Dermis blood vessel endothelial cell (primary cell): Measurements from ENCODE around the gene TRIP13. TPM values are rescaled to one million over a fixed set of nuclear protein-coding genes. Genes with fewer than 3 reads are reported as not detected.

ENCODE experiments used
- DNase-seq: peaks from one replicate; pipeline ENCODE4 v3.0.0; 2010
- total RNA-seq: library from RNA; depleted of rRNA; stranded (reverse); fragments of >200 nt; gene quantifications from 2 replicates; pipeline ENCODE4 v1.2.3, GENCODE V29; 2014

The TRIP13 gene
- total RNA-seq, 1 donor from 2014 or later: 11.1 TPM

- DNase-seq: peak; percentile 56
Measured at GRCh38 chr5:957748-958485, 65.2 kb downstream of the TRIP13 start.

DNA sequence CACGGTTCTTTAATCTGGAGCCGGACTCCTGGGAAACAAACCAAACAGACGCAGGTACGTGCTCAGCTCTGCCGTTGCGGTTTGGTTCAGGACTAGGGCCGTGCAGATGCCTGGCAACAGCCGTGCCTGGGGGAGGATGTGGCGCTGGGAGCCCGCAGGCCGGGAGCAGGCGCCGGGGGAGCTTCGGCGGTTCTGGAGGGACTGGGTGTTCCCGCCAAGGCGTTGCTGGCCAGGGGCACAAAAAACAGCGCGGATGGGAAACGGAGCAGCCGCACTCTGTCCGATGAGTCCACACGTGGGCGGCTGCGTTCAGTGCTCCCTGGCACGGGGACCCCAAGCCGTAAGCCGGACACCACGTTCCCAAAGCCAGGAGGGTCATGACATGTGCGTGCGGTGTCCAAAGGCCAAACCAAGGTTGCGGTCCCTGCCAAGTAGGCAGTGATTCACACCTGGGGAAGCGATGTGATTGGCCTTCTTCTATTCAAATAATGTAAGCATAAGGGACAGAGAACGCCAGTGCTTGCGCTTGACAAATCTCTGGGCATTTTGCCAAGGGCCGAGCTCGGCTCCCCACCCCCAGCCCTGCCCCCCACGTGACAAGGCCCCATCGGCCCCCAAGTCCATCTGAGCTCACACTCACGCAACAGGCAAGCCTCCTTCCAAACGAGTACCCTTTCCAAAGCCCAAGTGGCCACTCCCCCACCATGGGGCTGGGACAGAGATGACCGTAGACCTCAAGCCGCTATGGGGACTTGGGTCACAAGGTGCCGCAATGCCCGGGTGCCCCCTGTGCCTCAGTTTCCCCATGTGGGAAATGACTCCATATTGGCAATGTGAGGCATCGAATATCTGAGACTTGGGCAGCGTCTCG, 66.3 kb downstream of the TRIP13 start:
- peak; percentile 30 for DNase-seq

DNA sequence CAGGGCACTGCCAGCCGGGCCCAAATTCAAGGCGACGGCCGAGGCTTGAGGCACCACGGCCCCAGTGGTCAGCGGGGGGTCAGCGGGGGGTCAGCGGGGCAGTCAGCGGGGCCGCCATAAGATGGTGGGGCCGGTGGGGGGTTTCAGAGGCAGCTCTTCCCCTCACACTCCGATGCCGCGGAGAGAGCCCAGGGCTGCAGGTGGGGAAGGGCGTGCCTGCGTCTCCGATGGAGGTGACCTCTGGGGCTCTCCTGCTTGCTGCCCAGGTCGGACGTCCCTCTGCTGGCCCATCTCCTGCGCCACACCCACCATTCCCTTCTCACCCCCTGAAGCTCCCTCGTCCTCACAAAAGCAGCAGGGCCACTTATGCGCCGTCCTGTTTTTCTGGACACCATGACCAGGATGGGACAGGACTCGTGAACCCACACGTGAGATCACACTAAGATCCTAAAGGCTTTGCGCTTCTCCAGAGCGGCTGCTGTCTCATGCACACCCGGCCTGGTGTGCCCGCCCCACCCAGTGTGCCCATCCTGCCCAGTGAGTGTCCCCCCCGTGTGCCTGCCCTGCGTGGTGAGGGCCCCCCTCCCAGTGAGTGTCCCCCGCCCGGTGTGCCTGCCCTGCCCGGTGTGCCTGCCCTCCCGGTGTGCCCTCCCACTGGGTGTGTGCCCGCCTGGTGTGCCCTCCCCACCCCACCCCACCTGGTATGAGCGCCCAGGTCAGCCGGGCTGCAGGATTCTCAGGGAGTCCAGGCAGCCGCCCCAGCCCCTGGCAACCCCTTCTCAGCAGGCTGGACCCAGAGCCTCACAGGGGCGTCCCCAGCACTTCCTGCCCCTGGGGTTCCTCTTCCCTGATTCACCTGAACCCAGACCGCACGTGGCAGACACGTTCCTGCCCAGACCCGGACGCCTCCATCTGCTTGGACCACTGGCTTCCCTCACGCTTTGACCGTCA, 67.2 kb downstream of the TRIP13 start:
- no peak for DNase-seq

GRCh38 chr5:960551-960950, 67.9 kb downstream of the TRIP13 start:
- no peak for DNase-seq

- DNase-seq: no peak
Measured at GRCh38 chr5:961002-961710, 68.5 kb downstream of the TRIP13 start.

- no peak for DNase-seq
Measured at GRCh38 chr5:961711-962240, 69.1 kb downstream of the TRIP13 start.

- DNase-seq: no peak
Measured at GRCh38 chr5:962386-962785, 69.7 kb downstream of the TRIP13 start.

DNA sequence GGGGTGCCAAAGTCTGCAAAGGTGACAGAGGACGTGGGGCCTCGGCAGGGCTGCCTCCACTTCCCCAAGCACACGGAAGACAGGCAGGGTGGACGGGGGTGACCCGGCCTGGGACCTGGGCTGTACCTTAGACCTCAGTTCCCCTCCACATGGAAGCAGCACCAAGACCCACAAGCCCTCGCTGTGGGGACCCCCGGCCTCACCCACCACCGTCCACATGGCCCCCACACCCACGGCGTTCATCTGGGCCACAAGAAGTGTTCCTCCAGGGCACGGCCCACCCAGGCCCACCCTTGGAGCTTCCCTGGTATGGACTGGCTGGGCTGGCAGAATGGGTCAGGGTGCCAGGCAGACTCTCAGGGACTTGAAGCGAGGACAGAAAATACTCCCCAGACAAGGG, 70.1 kb downstream of the TRIP13 start:
- DNase-seq: no peak

DNA sequence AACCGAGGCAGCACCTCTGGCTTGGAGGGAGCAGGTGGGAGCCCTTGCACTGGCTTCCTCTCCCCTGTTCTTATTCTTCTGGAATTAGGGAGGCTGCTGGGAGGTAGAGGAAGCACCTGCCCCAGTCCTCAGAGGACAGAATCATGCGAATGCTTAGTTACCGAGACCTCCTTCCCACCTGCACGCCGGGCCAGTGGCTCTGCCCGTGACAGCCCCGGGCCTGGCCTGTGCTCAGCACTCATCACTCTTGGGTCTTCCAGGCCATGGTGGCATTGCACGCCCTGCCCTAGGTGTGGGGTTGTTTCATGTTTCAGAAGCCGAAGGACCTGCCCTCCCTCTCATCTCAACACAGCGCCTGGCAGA, 70.6 kb downstream of the TRIP13 start:
- no peak for DNase-seq

DNA sequence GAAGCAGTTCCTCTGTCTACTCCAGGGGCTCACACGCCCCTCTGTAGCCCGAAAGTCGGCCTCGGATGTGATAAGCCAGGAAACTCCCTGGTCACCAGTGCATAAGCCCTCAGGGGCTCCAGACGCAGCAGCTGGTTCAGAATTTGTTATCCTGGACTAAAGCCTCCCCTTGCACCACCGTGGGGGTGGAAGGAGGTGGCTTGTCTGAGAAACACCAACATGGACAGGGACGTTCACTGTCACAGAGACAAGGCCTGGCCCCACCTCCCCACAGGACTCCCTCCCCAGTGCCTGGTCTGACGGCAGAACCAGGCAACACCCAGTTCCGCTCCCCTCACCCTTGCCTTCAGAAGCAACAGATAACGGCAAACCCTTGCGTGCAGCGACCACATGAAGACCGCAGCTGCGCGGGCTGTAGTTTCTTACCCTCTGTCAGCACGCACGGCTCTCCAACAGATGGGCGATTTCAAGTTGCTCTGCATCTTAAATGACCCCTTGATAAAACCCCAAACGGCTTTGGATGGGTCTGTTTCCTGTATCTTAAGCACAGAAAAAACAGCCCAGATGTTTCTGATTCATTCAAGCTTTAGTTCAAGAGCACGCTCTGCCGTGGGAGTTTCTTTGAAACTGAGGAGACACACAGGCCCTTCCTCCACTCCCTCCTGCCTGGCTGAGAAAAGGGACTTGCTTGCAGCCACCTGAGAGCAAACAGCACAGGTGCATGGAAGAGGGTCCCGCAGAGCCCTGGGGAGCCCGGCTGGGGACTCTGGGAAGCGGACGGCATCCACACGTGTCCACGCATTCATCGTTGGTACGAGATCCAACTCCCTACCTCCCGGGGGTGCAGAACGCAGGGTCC, 71.2 kb downstream of the TRIP13 start:
- DNase-seq: no peak

GRCh38 chr5:964821-965220, 72.1 kb downstream of the TRIP13 start:
- no peak for DNase-seq

DNA sequence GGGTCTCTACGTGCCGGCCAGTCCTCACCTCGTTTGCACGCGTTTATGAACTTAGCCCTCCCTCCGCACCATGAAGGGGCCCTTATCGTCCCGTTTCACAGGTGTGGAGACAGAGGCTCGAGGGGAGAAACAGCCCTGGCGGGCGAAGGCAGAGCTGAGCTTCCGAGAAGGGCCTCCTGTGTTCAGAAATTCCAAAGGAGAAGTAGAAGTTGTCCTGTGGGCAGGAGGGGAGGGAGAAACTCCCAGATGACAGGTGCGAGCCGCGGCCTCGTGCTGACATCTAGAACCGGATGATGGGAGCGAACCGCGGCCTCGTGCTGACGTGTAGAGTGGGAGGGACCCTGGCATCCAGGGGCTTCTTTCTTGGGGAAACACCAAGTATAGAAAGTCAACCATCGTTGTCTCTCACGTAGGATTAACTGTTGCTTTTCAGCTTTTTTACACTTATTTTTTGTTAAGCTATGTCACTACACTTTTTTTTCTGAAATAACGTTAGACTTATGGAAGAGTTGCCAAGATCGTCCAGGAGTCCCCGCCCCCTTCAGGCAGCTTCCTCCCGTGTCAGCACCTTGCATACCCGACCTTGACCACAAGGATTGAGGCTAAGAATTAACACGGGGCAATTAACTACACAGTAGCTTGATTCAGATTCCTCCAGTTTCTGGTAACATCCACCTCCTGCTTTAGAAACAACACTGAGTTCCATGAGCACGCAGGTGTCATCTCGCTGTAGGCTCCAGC, 73.1 kb downstream of the TRIP13 start:
- DNase-seq: no peak

DNA sequence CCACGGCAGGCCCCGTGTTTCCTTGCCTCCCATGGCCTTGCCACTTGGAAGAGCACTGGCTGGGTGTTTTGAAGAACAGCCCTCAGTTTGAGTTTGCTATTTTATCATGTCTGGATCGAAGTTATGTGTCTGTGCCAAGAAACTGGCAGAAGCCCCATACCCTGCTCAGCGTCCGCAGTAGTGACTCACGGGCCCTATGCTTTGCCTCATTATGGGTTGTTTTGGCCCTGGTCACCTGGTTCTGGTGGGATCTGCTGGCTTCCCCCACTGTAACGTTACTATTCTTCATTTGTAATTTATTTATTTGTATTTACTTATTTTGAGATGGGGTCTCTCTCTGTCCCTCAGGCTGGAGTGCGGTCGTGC, 73.6 kb downstream of the TRIP13 start:
- no peak for DNase-seq

DNA sequence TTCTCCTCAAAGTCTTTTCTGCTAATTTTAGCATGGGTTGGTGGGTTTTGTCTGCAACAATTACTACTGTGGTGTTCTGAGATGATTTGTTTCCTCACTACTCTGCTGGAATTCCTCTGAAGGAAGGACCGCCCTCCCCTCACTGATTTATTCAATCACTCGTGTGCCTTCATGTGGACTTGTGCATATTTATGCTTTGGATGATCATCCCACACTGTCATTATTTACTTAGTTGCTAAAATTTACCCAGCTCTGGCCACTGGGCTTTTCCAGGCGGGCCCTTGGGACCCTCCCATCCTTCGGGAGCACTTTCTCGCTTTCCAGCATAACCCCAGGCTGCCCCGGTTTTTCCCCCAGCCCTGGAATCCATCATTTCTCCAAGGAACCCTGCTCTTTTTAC, 74.3 kb downstream of the TRIP13 start:
- DNase-seq: no peak

Other genes with a start within 250 kb of the TRIP13 start
- under 0.01 and 0.14 TPM in 2 replicates for gene TPPP, start 199.5 kb upstream of the TRIP13 start, total RNA-seq
- gene ZDHHC11B, start 108.2 kb upstream of the TRIP13 start, total RNA-seq: 0.17 TPM in 1 of 2 replicates, not detected in the other
- 0.33 and 1.7 TPM in 2 replicates for gene ZDHHC11, start 41.9 kb upstream of the TRIP13 start, total RNA-seq
- 51.6 and 53.1 TPM in 2 replicates for gene BRD9, start 83 bp upstream of the TRIP13 start, total RNA-seq
- 0.17 and 0.56 TPM in 2 replicates for gene NKD2, start 115.9 kb downstream of the TRIP13 start, total RNA-seq
- 31.3 and 38.8 TPM in 2 replicates for gene SLC12A7, start 219.2 kb downstream of the TRIP13 start, total RNA-seq